ENCODE results near the gene RMI2. TPM values are rescaled to one million over a fixed set of nuclear protein-coding genes. Genes with fewer than 3 reads are reported as not detected.
"Not testable (repeated sequence)": the region's sequence is repeated elsewhere in the genome, so short reads cannot be mapped to it uniquely, and the experiment has no call there.

The RMI2 gene
- polyA plus RNA-seq, 10 donors: 6.6 to 12.7 (median 9.0) TPM

DNA sequence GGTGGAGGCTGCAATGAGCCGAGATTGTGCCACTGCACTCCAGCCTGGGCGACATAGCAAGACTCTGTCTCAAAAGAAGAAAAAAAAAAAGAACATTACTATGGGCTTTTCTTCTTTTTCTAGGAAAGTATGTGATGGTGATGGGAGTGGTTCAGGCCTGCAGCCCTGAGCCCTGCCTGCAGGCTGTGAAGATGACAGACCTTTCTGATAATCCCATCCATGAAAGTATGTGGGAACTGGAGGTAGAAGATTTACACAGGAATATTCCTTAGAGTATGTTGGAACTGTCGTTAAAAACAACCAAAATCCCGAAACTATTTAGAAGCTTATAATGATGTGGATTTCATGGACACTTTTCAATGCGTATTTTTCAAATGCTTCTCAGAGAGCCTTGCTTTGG, 5.3 kb downstream of the RMI2 start:
- DNase-seq: no peak

DNA sequence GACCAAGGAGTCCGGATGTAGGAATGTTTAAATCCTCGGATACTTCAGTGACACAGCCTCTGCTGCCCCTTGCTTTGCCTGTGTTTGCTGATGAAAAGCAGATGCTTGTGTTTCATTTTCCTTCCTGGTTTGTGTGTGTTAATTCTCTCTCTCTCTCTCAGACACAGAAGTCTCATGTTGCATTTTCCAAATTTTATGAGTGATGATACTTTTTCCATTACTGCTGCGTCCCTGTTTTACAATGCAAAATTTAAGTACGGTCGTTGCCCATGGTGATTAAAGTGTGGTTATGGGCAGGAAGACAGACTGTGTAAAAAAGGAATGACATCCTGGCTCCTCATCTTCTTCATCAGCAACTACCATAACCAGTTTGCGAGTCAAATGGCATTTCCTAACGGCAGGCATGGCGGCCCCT, 5.7 kb downstream of the RMI2 start:
- DNase-seq: peak; percentile 73 to 88 (median 81)

DNA sequence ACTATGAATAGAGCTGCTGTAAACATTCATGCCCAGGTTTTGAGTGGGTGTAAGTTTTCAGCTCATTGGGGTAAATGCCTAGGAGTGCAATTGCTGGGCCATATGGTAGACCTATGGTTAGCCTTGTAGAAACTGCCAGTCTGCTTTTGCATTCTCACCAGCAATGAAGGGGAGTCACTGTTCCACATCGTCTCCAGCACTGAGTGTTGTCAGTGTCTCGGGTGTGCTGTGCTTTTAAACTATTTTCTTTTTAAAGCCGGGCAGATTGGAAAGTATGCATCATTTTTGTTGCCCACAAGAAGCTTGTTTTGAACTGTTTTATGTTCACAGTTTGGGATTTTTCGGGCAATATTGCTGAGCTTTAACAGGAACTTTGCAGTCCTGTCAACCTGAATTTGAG, 7.9 kb downstream of the RMI2 start:
- no peak for DNase-seq

DNA sequence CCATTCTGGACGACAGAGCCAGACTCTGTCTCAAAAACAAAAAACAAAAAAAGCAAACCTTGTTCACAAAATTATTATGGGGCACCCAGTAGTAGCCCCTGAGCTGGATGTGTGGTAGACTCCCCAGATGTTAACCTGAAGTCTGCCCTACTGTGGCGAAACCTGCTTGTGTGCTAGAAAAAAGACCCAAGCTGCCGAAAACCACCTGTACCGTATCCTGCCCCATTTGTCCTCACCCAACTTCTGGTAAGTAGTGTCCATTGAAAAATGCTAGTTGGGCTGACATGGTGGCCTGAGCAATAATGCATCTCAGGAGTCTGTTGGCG, 9.1 kb downstream of the RMI2 start:
- DNase-seq: no peak

DNA sequence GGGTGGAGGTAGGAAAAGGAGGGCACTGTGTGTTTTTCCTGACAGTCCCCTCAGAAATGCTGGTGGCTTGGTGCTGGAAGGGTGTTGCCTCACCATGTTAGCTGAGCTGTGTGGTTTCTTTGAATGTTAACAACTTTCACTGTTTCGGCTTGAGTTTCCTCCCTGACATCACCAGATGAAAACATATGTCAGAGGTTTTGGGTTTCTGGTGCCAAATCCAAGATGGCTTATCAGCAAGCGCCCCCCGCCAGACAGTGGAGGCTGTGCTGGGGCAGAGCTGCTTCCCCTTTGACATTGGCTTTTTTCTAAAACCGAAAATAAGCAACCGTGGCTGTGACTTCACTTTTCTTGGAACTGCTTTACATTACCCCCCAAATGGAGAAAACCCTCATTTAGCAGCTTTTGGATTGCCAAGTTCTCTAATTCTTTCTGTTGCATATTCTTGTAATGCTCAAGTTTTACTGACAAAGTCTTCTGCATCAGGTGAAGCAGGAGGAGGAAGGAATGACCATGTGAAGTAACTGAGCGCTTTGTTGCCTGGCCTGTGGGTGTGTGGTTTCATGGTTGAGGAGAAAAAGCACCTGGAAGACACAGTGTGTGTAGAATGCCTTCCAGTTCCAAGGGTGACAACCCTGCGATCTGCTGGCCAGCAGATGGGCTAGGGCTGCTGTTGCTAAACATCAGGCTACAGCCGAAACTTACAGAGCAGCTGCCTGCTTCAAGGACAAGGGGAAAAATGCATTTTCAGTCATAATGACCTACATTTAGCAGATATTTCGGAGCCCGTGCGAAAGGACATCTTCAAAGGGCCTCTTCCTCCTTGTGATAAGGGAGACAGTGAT, 9.7 kb downstream of the RMI2 start:
- DNase-seq: no peak

DNA sequence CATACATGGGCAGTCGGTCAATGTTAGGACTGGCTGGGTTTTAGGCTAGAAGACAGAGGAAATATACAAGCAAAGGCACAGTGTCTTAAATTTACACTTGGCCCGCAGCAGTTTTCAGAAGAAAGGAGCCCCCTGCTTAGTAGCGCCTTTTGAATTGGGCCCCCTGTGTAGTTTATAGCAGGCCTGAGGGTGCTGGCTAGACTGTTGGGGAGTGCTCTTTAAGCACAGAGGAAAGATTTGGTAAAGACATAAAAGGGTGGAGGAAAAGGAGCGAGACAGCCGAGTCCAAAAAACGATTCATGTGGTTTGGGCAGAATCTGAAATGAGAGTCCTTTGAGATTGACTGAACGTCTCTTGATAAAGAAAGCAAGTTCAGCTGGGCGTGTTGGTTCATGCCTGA, 10.6 kb downstream of the RMI2 start:
- DNase-seq: no peak

DNA sequence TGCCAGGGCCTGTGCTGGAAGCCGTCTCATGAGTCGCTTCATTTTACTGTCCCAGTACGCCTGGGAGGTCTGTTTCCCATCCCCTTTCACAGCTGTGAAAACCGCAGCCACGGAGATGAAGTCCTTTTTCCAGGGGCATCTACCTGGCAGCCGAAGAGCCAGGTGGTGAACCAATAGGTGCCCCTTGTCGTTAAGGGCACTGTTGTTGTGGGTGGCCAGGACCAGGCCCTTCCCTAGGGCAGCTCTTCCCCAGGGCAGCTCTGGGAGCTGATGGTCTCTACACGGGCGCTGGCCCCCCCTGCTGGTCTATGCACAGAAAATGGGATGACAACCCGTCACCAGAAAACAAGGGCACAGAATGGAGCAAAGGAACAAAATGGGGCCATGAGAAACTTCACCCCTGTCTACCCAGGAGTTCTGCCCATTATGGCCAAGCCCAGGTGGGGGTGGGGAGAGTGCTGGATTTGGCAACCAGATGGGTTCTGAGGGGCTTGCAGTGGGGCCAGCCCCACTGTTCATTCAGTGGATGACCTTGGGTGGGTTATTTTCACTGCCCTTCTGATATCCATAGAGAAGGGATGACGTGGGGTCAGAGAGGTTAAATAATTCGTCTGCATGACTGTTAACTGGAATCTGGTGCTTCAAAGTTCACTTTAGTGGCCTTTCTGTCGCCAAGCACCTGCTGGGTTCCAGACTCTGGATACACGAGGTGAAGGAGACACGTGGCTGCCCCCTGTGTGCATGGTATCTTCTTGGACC, 11.5 kb downstream of the RMI2 start:
- peak in 1 of 3 donors; percentile 34 for DNase-seq

DNA sequence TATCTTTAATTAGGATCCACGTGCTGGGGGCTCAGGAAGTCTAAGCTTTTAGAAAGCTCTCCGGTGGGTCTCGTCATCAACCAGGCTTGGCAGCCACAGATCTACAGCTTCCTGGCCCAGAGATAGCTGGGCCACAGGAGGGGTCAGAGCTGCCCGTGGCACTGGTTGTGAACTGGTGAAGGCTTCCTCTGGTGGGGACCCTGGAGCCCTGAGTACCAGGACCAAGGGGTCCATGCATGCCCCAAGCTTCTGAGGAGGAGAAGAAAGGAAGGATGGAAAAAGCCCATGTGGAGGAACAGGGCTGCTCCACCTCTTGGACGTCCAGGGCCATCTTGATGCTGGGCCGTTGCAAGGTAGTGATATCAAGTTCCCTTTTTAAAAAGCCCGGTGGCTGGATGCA, 13.3 kb downstream of the RMI2 start:
- DNase-seq: no peak

DNA sequence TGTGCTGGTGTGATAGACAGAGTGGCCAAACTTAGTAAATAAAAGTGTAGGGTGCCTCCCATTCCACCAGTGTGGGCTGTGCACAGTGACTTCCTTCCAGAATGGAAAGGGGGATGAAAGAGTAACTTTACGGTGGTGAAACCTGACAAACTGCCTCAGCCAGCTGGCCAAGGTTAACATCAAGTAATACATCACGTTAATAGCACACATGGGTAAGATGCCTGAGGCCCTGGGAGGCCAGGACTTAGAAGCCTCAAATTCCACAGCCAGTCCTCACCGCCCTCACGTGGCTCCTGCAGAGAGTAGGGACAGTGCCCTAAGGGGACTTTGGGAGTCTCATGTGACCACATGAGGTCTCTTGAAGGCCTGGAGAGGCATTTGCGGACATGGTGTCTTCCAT, 14.1 kb downstream of the RMI2 start:
- DNase-seq: peak in 1 of 3 donors; percentile 58

DNA sequence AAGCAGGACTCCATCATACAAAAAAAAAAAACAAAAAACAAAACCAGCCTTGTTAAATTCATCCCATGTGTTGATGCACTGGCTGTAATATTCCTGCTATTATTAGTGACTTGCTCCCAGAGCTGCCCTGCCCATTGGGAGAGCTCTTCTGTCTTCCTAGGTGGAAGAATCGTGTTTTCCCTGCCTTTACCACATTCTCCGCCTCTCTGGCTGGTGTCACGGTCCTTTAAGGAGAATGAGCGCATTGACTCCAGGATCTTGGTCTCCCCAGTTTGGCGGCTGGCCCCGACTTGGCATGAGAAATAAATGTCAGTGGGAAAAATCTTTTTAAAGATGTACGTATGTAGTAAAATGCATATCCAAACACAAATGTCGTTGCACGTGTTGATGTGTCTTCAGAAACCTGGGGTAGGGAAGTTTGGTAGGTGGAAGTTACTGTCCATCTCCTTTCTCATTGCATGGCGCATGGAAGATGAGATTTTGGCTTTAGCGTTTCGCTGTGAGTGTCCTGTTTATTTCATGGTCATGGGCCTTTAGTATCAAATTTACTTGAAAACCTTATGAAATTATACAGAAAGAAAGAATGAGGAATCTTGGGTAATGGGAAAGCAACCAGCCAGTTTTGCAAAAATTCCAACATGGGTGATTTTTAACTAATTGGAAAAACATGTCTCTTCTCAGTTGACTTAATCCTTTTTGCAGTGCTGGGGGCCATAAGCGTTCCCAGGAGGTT, 15.5 kb downstream of the RMI2 start:
- DNase-seq: peak; percentile 19 to 78 (median 49)

DNA sequence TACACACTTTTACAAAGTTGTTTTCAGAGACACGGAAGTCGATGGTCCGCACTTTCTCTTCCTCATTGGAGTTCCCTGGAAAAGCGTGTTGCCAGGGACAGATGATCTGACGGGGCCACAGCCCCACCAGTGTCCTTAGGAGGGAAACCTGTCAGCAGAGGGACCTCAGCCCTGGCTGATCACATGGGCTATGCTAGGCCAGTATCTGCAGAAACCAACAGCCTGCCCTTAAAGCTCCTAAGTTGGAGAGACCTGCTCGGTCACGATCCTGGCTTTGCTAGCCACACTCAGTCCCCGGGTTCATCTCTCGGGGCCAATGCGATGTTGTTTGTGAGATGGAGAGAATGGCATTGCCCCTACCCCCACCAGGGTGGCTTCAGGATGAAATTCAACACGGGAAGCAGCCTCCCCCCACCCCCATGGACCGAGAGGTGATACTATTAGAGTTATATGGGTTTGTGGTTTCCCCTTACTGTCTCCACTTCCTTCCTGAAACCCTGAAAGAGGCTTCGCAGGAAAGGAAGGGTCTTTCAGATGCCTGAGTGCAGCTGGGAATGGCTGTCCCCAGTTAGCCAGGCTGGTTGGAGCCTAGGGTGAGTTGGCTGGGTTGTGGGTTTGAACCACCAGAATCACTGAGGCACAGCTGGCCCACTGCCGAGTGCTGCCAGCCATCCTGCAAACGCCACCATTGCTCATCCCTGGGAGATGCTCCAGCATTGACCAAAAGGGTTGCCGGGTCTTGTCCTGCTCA, 16.6 kb downstream of the RMI2 start:
- no peak for DNase-seq

DNA sequence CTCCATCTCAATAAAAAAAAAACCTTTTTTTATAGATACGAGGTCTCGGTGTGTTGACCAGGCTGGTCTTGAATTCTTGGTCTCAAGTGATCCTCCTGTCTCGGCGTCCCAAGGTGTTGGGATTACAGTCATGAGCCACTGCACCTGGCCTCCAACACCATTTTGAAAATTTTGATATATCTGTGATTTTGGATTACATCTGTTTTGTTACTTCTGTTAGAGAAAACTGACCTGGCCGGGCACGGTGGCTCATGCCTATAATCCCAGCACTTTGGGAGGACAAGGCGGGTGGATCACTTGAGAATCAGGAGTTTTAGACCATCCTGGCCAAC, 18.6 kb downstream of the RMI2 start:
- no peak for DNase-seq

DNA sequence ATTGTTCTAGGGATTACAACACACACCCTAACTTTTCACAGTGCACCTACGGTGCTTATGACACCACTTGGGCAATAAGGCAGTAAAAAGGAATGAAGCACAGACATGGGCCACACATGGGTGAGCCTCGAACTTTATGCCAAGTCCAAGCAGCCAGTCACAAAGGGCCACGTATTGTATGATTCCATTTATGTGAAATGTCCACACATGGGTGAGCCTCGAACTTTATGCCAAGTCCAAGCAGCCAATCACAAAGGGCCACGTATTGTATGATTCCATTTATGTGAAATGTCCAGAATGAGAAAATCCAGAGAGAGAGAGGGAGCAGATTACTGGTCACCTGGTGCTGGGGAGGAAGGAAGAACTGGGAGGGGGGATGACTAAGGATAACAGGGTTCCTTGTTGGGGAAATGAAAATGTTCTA, 22.2 kb downstream of the RMI2 start:
- no peak for DNase-seq

DNA sequence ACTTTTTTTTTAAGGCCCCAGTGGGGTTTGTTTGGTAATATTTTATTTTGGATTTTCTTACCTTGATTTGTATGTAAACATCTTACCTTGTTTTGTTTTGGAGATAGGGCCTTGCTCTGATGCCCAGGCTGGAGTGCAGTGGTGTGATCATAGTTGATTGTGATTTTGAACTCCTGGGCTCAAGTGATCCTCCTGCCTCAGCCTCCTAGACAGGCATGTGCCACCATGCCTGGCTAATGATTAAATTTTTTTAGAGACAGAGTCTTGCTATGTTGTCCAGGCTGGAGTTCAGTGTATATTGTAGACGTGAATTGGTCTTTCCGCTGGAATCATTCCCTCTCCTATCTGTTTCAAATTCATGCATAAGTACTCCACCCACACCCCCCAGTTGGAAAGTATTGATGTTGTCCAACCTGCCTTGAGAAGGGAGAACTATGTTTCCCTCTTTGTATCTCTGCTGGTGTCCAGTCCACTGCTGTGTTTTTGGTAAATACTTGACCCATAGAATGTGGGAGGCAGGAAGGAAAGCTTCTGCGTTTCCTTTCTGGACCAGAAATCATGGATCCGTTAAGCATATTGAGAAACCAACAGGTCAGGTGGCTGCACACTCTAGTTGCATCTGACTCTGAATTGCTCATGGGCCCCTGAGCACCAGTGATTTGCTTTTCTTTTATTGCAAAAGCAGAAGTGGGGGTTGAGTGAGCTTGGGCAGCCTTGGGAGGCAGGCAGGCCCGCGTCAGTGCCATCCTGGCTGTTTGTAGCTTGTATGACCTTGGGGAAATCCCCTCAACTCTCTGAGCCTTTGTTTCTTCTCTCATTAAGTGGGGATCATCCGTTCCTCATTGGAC, 25.0 kb downstream of the RMI2 start:
- no peak for DNase-seq

DNA sequence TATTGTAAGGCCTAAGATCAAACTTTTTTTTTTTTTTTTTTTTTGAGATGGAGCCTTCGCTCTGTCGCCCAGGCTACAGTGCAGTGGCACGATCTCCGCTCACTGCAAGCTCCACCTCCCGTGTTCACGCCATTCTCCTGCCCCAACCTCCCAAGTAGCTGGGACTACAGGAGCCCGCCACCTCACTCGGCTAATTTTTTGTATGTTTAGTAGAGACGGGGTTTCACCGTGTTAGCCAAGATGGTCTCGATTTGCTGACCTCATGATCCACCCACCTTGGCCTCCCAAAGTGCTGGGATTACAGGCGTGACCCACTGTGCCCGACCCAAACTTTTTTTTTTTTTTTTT, 25.6 kb downstream of the RMI2 start:
- DNase-seq: not testable (repeated sequence)

DNA sequence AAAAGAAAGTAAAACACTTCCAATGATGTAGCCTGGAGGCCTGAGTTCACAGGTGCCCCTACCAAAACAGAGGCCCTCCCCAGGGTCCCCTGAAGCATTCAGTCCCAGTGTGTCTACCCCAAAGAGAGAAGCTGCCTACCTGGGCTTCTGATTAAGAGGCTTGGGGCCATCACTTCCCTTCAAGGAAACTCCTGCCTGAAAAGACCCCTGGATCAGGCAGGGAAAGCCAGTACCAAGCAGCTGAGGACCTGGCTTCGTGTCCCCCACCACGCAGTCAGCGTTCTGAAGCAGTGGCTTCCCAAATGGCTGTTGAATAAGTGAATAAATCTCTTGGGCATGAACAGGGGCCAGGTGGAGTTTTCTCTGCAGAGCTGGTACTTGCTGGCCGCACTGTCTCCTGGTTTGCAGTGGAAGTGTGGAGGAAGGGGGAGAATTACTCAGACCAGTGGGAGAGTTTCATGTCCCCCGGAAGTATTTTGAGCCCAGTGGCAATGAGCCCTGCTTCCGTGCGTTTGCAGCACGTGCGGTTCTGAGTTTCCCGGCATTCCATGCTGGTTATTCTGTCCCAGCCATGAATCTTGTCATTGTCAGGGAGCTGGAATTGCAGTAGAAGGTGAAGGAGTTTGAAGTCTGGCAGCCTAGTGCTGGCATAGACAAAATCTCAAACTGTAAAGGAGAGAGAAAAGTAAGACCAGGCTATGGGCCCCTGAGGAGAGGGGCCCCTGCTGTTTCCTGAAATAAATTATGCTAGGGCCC, 27.0 kb downstream of the RMI2 start:
- DNase-seq: peak in 1 of 3 donors; percentile 32

DNA sequence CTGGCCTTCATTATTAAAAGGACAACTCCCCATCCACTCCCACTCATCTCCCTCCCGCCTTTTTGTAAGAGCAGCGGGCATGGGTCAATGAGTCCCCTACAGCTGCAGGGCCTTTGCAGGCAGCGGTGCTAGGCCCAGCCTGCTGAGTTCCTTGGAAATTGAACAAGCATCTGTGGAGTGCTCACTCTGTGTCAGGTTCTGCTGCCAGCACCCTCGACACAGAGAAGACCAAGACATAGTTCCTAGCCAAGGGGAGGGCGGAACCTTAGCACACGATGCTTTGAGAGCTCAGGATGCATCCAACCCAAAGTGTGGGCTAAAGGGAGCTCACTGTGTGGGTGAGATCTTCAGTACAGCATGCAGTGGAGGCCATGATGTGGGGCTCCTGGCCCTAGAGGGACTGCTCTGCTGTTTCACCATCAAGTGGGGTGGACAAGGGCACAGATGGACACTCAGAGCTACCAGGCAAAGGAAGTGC, 27.6 kb downstream of the RMI2 start:
- DNase-seq: peak in 1 of 3 donors; percentile 39

DNA sequence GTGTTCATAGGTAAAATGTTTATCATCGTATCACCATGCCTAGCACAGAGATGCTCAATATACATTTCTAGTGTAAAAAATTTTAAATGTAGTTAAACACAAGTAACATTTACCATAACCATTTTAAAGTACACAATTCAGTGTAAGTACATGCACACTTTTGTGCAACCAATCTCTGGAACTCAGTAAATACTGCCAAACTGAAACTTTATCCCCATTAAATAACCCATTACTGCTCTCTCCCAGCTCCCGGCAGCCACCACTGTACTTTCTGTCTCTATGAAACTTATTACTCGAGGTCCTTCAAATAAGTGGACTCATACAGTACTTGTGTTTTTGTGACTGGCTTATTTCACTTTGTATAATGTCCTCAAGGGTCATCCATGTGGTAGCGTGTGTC, 29.0 kb downstream of the RMI2 start:
- DNase-seq: no peak

DNA sequence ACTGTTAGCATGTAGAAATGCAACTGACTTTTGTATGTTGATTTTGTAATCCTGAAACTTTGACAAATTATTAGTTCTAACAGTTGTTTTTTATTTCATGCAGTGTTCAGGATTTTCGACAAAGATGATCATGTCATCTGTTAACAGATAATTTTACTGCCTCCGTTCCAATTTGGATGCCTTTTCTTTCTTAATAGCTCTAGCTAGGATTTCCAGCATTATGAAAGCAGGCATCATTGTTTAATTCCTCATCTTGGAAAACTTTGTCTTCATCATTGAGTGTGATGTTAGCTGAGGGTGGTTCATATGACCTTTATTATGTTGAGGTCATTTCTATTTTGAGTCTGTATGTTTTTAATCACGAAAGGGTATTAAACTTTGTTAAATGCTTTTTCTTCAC, 31.9 kb downstream of the RMI2 start:
- no peak for DNase-seq

DNA sequence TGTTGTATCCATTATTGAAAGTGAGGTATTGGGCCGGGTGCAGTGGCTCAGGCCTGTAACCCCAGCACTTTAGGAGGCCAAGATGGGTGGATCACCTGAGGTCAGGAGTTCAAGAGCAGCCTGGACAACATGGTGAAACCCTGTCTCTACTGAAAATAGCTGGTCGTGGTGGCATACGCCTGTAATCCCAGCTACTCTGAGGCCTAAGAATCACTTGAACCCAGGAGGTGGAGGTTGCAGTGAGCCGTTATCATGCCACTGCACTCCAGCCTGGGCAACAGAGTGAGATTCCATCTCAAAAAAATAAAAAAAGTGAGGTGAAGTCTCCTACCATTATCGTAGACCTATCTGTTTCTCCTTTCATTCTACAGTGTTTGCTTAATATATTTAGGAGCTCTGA, 33.7 kb downstream of the RMI2 start:
- not testable (repeated sequence) for DNase-seq
